ENCODE data around the gene DLGAP1. TPM values are rescaled to one million over a fixed set of nuclear protein-coding genes. Genes with fewer than 3 reads are reported as not detected.

Gene DLGAP1
- total and polyA plus RNA-seq, 4 donors: 0.06 to 1.2 (median 0.17) TPM; not detected in 1

DNA sequence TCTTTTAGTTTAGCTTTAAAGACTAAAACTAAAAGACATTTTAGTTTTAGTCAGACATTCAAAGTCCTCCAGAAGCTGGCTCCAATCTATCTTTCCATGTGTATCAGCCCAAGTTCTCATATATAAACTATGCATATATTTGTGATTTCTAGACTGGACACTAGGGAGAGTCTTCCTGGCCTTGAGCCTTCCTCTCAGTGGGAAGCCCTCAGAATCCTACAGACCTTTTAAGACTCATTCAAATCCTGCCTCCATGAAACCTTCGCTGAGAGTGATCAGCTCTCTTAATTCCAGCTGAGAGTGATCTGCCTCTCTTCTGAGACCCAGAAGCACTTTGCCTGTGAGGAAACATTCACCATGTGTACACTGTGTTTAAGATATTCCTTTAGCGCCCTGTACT, 552.4 kb downstream of the DLGAP1 start:
- Histone ChIP-seq H3K36me3 (ENCODE audit: control insufficient read depth in 4 of 4, insufficient read depth in 3 of 4, low read depth in 1 of 4, low read length in 3 of 4) (no peaks in the 10 kb centered on the region), H3K27me3 (ENCODE audit: control insufficient read depth in 4 of 4, insufficient read depth in 4 of 4, low read length in 3 of 4) (peaks cover 0 to 3% (median 0%) of the 10 kb centered on the region in 4 donors), H3K4me3 (ENCODE audit: low read depth in 1 of 3, low read length in 3 of 3) (no peak overlapping the region), H3K27ac (ENCODE audit: low read depth in 1 of 2, low read length in 2 of 2) (no peak overlapping the region), H3K4me1 (ENCODE audit: control insufficient read depth in 4 of 4, insufficient read depth in 4 of 4, low read length in 3 of 4) (no peaks in the 10 kb centered on the region), H3K9ac (ENCODE audit: low read depth in 1 of 2, low read length in 2 of 2) (no peak overlapping the region), H3K9me3 (ENCODE audit: control insufficient read depth in 4 of 4, low read length in 3 of 4) (no peaks in the 10 kb centered on the region)
- no peak for DNase-seq (ENCODE audit: low spot score)
- 93% methylated on average over 2 of the region's 2 CpGs for WGBS
- TF ChIP-seq TAF1 (conservative IDR thresholded peaks at IDR 0.05) (no peak), EGR1 (IDR thresholded peaks at IDR 0.05; ENCODE audit: low read depth in 2 of 2) (no peak), SP1 (IDR thresholded peaks at IDR 0.05) (no peak), FOXA1 (IDR thresholded peaks at IDR 0.05) (no peak), RAD21 (IDR thresholded peaks at IDR 0.05) (no peak), YY1 (IDR thresholded peaks at IDR 0.05) (no peak), HNF4A (conservative IDR thresholded peaks at IDR 0.05) (no peak), RXRA (IDR thresholded peaks at IDR 0.05) (no peak), NR2F2 (IDR thresholded peaks at IDR 0.05) (no peak), GABPA (IDR thresholded peaks at IDR 0.05 in 1 of 2, conservative IDR thresholded peaks at IDR 0.05 in 1 of 2) (no peak), ATF3 (IDR thresholded peaks at IDR 0.05) (no peak), JUND (IDR thresholded peaks at IDR 0.05) (no peak), HNF4G (IDR thresholded peaks at IDR 0.05) (no peak), FOXA2 (IDR thresholded peaks at IDR 0.05) (no peak)
- TF ChIP-seq, protein P1, sequence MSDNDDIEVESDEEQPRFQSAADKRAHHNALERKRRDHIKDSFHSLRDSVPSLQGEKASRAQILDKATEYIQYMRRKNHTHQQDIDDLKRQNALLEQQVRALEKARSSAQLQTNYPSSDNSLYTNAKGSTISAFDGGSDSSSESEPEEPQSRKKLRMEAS (IDR thresholded peaks at IDR 0.05): no peak
- TF ChIP-seq, protein P2, sequence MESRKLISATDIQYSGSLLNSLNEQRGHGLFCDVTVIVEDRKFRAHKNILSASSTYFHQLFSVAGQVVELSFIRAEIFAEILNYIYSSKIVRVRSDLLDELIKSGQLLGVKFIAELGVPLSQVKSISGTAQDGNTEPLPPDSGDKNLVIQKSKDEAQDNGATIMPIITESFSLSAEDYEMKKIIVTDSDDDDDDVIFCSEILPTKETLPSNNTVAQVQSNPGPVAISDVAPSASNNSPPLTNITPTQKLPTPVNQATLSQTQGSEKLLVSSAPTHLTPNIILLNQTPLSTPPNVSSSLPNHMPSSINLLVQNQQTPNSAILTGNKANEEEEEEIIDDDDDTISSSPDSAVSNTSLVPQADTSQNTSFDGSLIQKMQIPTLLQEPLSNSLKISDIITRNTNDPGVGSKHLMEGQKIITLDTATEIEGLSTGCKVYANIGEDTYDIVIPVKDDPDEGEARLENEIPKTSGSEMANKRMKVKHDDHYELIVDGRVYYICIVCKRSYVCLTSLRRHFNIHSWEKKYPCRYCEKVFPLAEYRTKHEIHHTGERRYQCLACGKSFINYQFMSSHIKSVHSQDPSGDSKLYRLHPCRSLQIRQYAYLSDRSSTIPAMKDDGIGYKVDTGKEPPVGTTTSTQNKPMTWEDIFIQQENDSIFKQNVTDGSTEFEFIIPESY (IDR thresholded peaks at IDR 0.05): no peak
- TF ChIP-seq, protein P3, sequence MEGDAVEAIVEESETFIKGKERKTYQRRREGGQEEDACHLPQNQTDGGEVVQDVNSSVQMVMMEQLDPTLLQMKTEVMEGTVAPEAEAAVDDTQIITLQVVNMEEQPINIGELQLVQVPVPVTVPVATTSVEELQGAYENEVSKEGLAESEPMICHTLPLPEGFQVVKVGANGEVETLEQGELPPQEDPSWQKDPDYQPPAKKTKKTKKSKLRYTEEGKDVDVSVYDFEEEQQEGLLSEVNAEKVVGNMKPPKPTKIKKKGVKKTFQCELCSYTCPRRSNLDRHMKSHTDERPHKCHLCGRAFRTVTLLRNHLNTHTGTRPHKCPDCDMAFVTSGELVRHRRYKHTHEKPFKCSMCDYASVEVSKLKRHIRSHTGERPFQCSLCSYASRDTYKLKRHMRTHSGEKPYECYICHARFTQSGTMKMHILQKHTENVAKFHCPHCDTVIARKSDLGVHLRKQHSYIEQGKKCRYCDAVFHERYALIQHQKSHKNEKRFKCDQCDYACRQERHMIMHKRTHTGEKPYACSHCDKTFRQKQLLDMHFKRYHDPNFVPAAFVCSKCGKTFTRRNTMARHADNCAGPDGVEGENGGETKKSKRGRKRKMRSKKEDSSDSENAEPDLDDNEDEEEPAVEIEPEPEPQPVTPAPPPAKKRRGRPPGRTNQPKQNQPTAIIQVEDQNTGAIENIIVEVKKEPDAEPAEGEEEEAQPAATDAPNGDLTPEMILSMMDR (IDR thresholded peaks at IDR 0.05; ENCODE audit: low read depth, low read length, missing input control): no peak
- TF ChIP-seq, protein P4, sequence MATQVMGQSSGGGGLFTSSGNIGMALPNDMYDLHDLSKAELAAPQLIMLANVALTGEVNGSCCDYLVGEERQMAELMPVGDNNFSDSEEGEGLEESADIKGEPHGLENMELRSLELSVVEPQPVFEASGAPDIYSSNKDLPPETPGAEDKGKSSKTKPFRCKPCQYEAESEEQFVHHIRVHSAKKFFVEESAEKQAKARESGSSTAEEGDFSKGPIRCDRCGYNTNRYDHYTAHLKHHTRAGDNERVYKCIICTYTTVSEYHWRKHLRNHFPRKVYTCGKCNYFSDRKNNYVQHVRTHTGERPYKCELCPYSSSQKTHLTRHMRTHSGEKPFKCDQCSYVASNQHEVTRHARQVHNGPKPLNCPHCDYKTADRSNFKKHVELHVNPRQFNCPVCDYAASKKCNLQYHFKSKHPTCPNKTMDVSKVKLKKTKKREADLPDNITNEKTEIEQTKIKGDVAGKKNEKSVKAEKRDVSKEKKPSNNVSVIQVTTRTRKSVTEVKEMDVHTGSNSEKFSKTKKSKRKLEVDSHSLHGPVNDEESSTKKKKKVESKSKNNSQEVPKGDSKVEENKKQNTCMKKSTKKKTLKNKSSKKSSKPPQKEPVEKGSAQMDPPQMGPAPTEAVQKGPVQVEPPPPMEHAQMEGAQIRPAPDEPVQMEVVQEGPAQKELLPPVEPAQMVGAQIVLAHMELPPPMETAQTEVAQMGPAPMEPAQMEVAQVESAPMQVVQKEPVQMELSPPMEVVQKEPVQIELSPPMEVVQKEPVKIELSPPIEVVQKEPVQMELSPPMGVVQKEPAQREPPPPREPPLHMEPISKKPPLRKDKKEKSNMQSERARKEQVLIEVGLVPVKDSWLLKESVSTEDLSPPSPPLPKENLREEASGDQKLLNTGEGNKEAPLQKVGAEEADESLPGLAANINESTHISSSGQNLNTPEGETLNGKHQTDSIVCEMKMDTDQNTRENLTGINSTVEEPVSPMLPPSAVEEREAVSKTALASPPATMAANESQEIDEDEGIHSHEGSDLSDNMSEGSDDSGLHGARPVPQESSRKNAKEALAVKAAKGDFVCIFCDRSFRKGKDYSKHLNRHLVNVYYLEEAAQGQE (IDR thresholded peaks at IDR 0.05): no peak

Data from liver (tissue), 9 donors.